T-cell (primary cell): ENCODE data around the gene TCF23. TPM values are rescaled to one million over a fixed set of nuclear protein-coding genes. Genes with fewer than 3 reads are reported as not detected.

ENCODE experiments used
- ATAC-seq, 4 experiments: fragments of 200-7000 bp in 3 of 4; fragments of 150-1000 bp in 1 of 4; cut with Tn5 transposase; replicated peaks in 1 of 4; 1 replicate in 3 of 4; 2 replicates in 1 of 4; pipeline ENCODE4 v1.10.0; 2021; ENCODE audit warnings: moderate library complexity in 3 of 4, mild to moderate bottlenecking in 2 of 4, moderate number of reproducible peaks in 1 of 4
- CTCF ChIA-PET, 2 donors: fragments of 300-600 bp; sonication (Branson Sonifier 250); formaldehyde crosslinking; loops; one replicate each; lab custom pipeline; 2022; ENCODE audit warnings: antibody characterized with exemption in 2 of 2; lab: Charles Lee
- POLR2A ChIA-PET, 2 donors: fragments of 300-600 bp; sonication (Branson Sonifier 250); formaldehyde crosslinking; loops; one replicate each; lab custom pipeline; 2022; ENCODE audit warnings: antibody characterized with exemption in 2 of 2; lab: Charles Lee
- DNase-seq, 35 experiments: peaks; one replicate each; pipeline versions ENCODE4 v3.0.0 to v3.0.0-alpha.2; 2013 to 2023
- H3K27ac ChIP-seq: one replicate; pipeline ENCODE4 v1.5.1; 2013; ENCODE audit warnings: low read length
- H3K27me3 ChIP-seq, 2 experiments: replicated peaks in 1 of 2; 1 replicate in 1 of 2; 2 replicates in 1 of 2; pipeline versions ENCODE4 v1.6.1 to v1.7.0; 2013; ENCODE audit warnings: low read length in 1 of 2, mixed read lengths in 1 of 2; ENCODE audit not compliant: control insufficient read depth in 2 of 2, insufficient read depth in 2 of 2; ENCODE audit errors: extremely low read depth in 1 of 2
- H3K36me3 ChIP-seq, 2 donors: 1 replicate in 1 of 2; 2 replicates in 1 of 2; pipeline versions ENCODE4 v1.6.1 to v1.7.0; 2013; ENCODE audit warnings: low read length in 1 of 2; ENCODE audit not compliant: control insufficient read depth in 2 of 2, insufficient read depth in 1 of 2; ENCODE audit errors: extremely low read depth in 1 of 2
- H3K4me1 ChIP-seq, 2 experiments: 1 replicate in 1 of 2; 2 replicates in 1 of 2; pipeline versions ENCODE4 v1.6.1 to v1.7.0; 2013; ENCODE audit warnings: low read length in 2 of 2, mixed read lengths in 1 of 2; ENCODE audit not compliant: insufficient read depth in 2 of 2, control insufficient read depth in 1 of 2; ENCODE audit errors: extremely low read depth in 1 of 2
- H3K4me3 ChIP-seq, 2 donors: 1 replicate in 1 of 2; 2 replicates in 1 of 2; pipeline versions ENCODE4 v1.5.1 to v1.7.0; 2013; ENCODE audit warnings: mild to moderate bottlenecking in 2 of 2, low read length in 1 of 2, moderate library complexity in 1 of 2; ENCODE audit not compliant: control insufficient read depth in 1 of 2; ENCODE audit errors: extremely low read depth in 1 of 2
- H3K9me3 ChIP-seq: 2 replicates; pipeline ENCODE4 v1.7.0; 2013
- H3K27ac Mint-ChIP-seq, 2 donors: one replicate each; pipeline ENCODE4 v1.8.0; 2020 to 2021; ENCODE audit warnings: mild to moderate bottlenecking in 2 of 2, mixed read lengths in 2 of 2
- H3K27me3 Mint-ChIP-seq, 2 donors: one replicate each; pipeline ENCODE4 v1.8.0; 2021 to 2022; ENCODE audit warnings: mixed read lengths in 2 of 2
- H3K36me3 Mint-ChIP-seq: one replicate; pipeline ENCODE4 v1.8.0; 2021; ENCODE audit warnings: mixed read lengths
- H3K4me1 Mint-ChIP-seq, 3 donors: one replicate each; pipeline ENCODE4 v1.8.0; 2020 to 2022; ENCODE audit warnings: mixed read lengths in 3 of 3, mild to moderate bottlenecking in 1 of 3
- H3K4me3 Mint-ChIP-seq, 3 donors: one replicate each; pipeline ENCODE4 v1.8.0; 2020 to 2022; ENCODE audit warnings: mild to moderate bottlenecking in 3 of 3, mixed read lengths in 3 of 3, moderate library complexity in 3 of 3
- H3K9me3 Mint-ChIP-seq, 3 donors: one replicate each; pipeline ENCODE4 v1.8.0; 2020 to 2022; ENCODE audit warnings: mixed read lengths in 3 of 3
- WGBS: methylation state at CpG from one replicate; pipeline ENCODE4 v1.1.5; 2013; ENCODE audit warnings: missing lambda C conversion rate; ENCODE audit not compliant: insufficient coverage; 5-methylcytosine and 5-hydroxymethylcytosine counted together
- total RNA-seq, 35 experiments: library from RNA in 6 of 35; stranded (reverse) in 6 of 35; fragments of 120-200 nt in 1 of 35; gene quantifications; one replicate each; pipeline versions ENCODE4 v1.2.1 to v1.2.4 and lab custom pipeline; 2013 to 2026

Gene TCF23
- total RNA-seq, 5 donors from 2014 or later (not counting 1 experiment from before 2014, with no cell fraction given), result not detected

GRCh38 chr2:27198627-27199026, 49.8 kb downstream of the TCF23 start:
- Mint-ChIP-seq H3K4me1 (no peaks in the 10 kb centered on the region), H3K36me3 (peaks cover 21% of the 10 kb centered on the region), H3K9me3 (no peaks in the 10 kb centered on the region), H3K27ac (no peak overlapping the region), H3K4me3 (no peak overlapping the region), H3K27me3 (no peaks in the 10 kb centered on the region)
- no peak for DNase-seq
- POLR2A ChIA-PET, result no interaction called here
- 96% methylated on average over 2 of the region's 2 CpGs for WGBS
- Histone ChIP-seq H3K4me1 (no peaks in the 10 kb centered on the region), H3K9me3 (no peaks in the 10 kb centered on the region), H3K4me3 (no peak overlapping the region), H3K27ac (no peak overlapping the region), H3K27me3 (no peaks in the 10 kb centered on the region), H3K36me3 (peaks cover 1 to 34% of the 10 kb centered on the region in 2 donors)
- ATAC-seq, result no peak
- CTCF ChIA-PET, result no interaction called here

- H3K27me3 Mint-ChIP-seq, result no peaks in the 10 kb centered on the region
- ATAC-seq, result peak in 1 of 4 experiments; percentile 8
- DNase-seq, result no peak
- ChIA-PET POLR2A (no interaction called here), CTCF (no interaction called here)
- peaks cover 7 to 39% of the 10 kb centered on the region in 2 donors for H3K36me3 ChIP-seq
- no peaks in the 10 kb centered on the region for H3K4me1 Mint-ChIP-seq
- no peaks in the 10 kb centered on the region for H3K4me1 ChIP-seq
- H3K27ac Mint-ChIP-seq, result no peak overlapping the region
- peaks cover 21% of the 10 kb centered on the region for H3K36me3 Mint-ChIP-seq
- no peaks in the 10 kb centered on the region for H3K9me3 ChIP-seq
- H3K9me3 Mint-ChIP-seq, result no peaks in the 10 kb centered on the region
- no peak overlapping the region for H3K27ac ChIP-seq
- H3K4me3 Mint-ChIP-seq, result no peak overlapping the region
- 100% methylated on average over 1 of the region's 2 CpGs for WGBS
- H3K4me3 ChIP-seq, result no peak overlapping the region
- no peaks in the 10 kb centered on the region for H3K27me3 ChIP-seq
Observed at GRCh38 chr2:27199241-27199640, 50.4 kb downstream of the TCF23 start.

- Histone ChIP-seq H3K9me3 (no peaks in the 10 kb centered on the region), H3K27ac (no peak overlapping the region), H3K4me3 (no peak overlapping the region), H3K27me3 (no peaks in the 10 kb centered on the region), H3K36me3 (peaks cover 8 to 63% of the 10 kb centered on the region in 2 donors), H3K4me1 (no peaks in the 10 kb centered on the region)
- Mint-ChIP-seq H3K27ac (no peak overlapping the region), H3K4me1 (peaks cover 0 to 11% (median 3%) of the 10 kb centered on the region in 3 donors), H3K9me3 (no peaks in the 10 kb centered on the region), H3K4me3 (no peak overlapping the region), H3K36me3 (peaks cover 38% of the 10 kb centered on the region), H3K27me3 (no peaks in the 10 kb centered on the region)
- CTCF ChIA-PET, result no interaction called here
- POLR2A ChIA-PET, result no interaction called here
- no peak for ATAC-seq
- WGBS, result 87% methylated on average over 6 of the region's 7 CpGs
- DNase-seq, result no peak
Observed at GRCh38 chr2:27201675-27202074, 52.9 kb downstream of the TCF23 start.

GRCh38 chr2:27202854-27203253, 54.0 kb downstream of the TCF23 start:
- H3K9me3 ChIP-seq, result no peaks in the 10 kb centered on the region
- no peaks in the 10 kb centered on the region for H3K27me3 ChIP-seq
- Mint-ChIP-seq H3K27ac (no peak overlapping the region), H3K27me3 (no peaks in the 10 kb centered on the region), H3K9me3 (no peaks in the 10 kb centered on the region), H3K4me3 (no peak overlapping the region), H3K4me1 (peaks cover 3 to 11% (median 6%) of the 10 kb centered on the region in 3 donors), H3K36me3 (peaks cover 45% of the 10 kb centered on the region)
- H3K36me3 ChIP-seq, result peaks cover 12 to 75% of the 10 kb centered on the region in 2 donors
- DNase-seq (no peak), ATAC-seq (no peak)
- H3K4me1 ChIP-seq, result no peaks in the 10 kb centered on the region
- 80% methylated on average over 2 of the region's 2 CpGs for WGBS
- ChIA-PET CTCF (no interaction called here), POLR2A (no interaction called here)
- H3K27ac ChIP-seq, result no peak overlapping the region
- no peak overlapping the region for H3K4me3 ChIP-seq

GRCh38 chr2:27203741-27204140, 54.9 kb downstream of the TCF23 start:
- Histone ChIP-seq H3K27ac (no peak overlapping the region), H3K9me3 (no peaks in the 10 kb centered on the region), H3K4me1 (no peaks in the 10 kb centered on the region), H3K27me3 (no peaks in the 10 kb centered on the region), H3K36me3 (peaks cover 12 to 81% of the 10 kb centered on the region in 2 donors), H3K4me3 (no peak overlapping the region)
- POLR2A ChIA-PET, result interaction anchor here in 1 of 2 donors (0.6 kb wide), 1 partner anchor 225 kb away, joined by 8 read pairs; no protein-coding TSS in a partner anchor
- no peaks in the 10 kb centered on the region for H3K9me3 Mint-ChIP-seq
- no peak for DNase-seq
- ATAC-seq, result no peak
- 98% methylated on average over 9 of the region's 9 CpGs for WGBS
- H3K4me3 Mint-ChIP-seq, result no peak overlapping the region
- peaks cover 3 to 11% (median 6%) of the 10 kb centered on the region in 3 donors for H3K4me1 Mint-ChIP-seq
- H3K27ac Mint-ChIP-seq, result no peak overlapping the region
- H3K27me3 Mint-ChIP-seq, result no peaks in the 10 kb centered on the region
- CTCF ChIA-PET, result interaction anchor here (0.5 to 0.6 kb wide), 2 partner anchors 32 to 1709 kb away, joined by 3 read pairs; no protein-coding TSS in a partner anchor
- peaks cover 50% of the 10 kb centered on the region for H3K36me3 Mint-ChIP-seq

GRCh38 chr2:27204566-27204965, 55.8 kb downstream of the TCF23 start:
- H3K4me1 Mint-ChIP-seq, result peaks cover 7 to 15% (median 11%) of the 10 kb centered on the region in 3 donors
- 100% methylated on average over 3 of the region's 8 CpGs for WGBS
- Histone ChIP-seq H3K9me3 (no peaks in the 10 kb centered on the region), H3K27ac (no peak overlapping the region), H3K36me3 (peaks cover 12 to 81% of the 10 kb centered on the region in 2 donors), H3K4me1 (no peaks in the 10 kb centered on the region), H3K27me3 (no peaks in the 10 kb centered on the region), H3K4me3 (no peak overlapping the region)
- no peak overlapping the region for H3K4me3 Mint-ChIP-seq
- ChIA-PET POLR2A (no interaction called here), CTCF (interaction anchor here in 1 of 2 donors (0.6 kb wide), 1 partner anchor 33 kb away, joined by 3 read pairs; no protein-coding TSS in a partner anchor)
- H3K36me3 Mint-ChIP-seq, result peaks cover 50% of the 10 kb centered on the region
- DNase-seq (no peak), ATAC-seq (no peak)
- H3K9me3 Mint-ChIP-seq, result no peaks in the 10 kb centered on the region
- H3K27me3 Mint-ChIP-seq, result no peaks in the 10 kb centered on the region
- peak overlapping the region; percentile 29 to 48 for H3K27ac Mint-ChIP-seq
